Measurements from ENCODE around the gene CSF2RB.
A peak's percentile ranks its signal among the peaks of the same experiment; 100 is the strongest.

Gene CSF2RB

GRCh38 chr22:36938886-36939285, 25.5 kb downstream of the CSF2RB start:
- no peak for DNase-seq (ENCODE audit: low read depth in 2 of 2)
- no peak overlapping the region for H3K4me3 ChIP-seq (replicated peaks in 1 of 2; ENCODE audit: low read depth in 2 of 2, low read length in 2 of 2)
- no peak for TF ChIP-seq CTCF (IDR thresholded peaks at IDR 0.05; ENCODE audit: low read depth, low read length)

- TF ChIP-seq CTCF (IDR thresholded peaks at IDR 0.05; ENCODE audit: low read depth, low read length): no peak
- no peak overlapping the region for H3K4me3 ChIP-seq (replicated peaks in 1 of 2; ENCODE audit: low read depth in 2 of 2, low read length in 2 of 2)
- DNase-seq (ENCODE audit: low read depth in 2 of 2): no peak
Observed at GRCh38 chr22:36940676-36941075, 27.2 kb downstream of the CSF2RB start.

GRCh38 chr22:36942556-36942955, 29.1 kb downstream of the CSF2RB start:
- TF ChIP-seq CTCF (IDR thresholded peaks at IDR 0.05; ENCODE audit: low read depth, low read length): no peak
- H3K4me3 ChIP-seq (replicated peaks in 1 of 2; ENCODE audit: low read depth in 2 of 2, low read length in 2 of 2): no peak overlapping the region
- DNase-seq (ENCODE audit: low read depth in 2 of 2): no peak

GRCh38 chr22:36946421-36947158, 33.2 kb downstream of the CSF2RB start:
- peak; percentile 8 to 23 for DNase-seq (ENCODE audit: low read depth in 2 of 2)
- peak; percentile 16 for TF ChIP-seq CTCF (IDR thresholded peaks at IDR 0.05; ENCODE audit: low read depth, low read length)
- no peak overlapping the region for H3K4me3 ChIP-seq (replicated peaks in 1 of 2; ENCODE audit: low read depth in 2 of 2, low read length in 2 of 2)

- no peak overlapping the region for H3K4me3 ChIP-seq (replicated peaks in 1 of 2; ENCODE audit: low read depth in 2 of 2, low read length in 2 of 2)
- peak; percentile 16 to 53 for DNase-seq (ENCODE audit: low read depth in 2 of 2)
- TF ChIP-seq CTCF (IDR thresholded peaks at IDR 0.05; ENCODE audit: low read depth, low read length): no peak
Observed at GRCh38 chr22:36948273-36949225, 35.1 kb downstream of the CSF2RB start.

- TF ChIP-seq CTCF (IDR thresholded peaks at IDR 0.05; ENCODE audit: low read depth, low read length): no peak
- H3K4me3 ChIP-seq (replicated peaks in 1 of 2; ENCODE audit: low read depth in 2 of 2, low read length in 2 of 2): no peak overlapping the region
Observed at GRCh38 chr22:36950797-36951590, 37.6 kb downstream of the CSF2RB start.

More at GRCh38 chr22:36950797-36951590, 37.6 kb downstream of the CSF2RB start:
- DNase-seq (ENCODE audit: low read depth in 2 of 2): no peak
